Activated T-cell treated with anti-CD3 and anti-CD28 coated beads for 1 hour (primary cell): Measurements from ENCODE around the gene ARFGAP3.

Experiments
- DNase-seq: peaks from one replicate; pipeline ENCODE4 v3.0.0-alpha.2; 2020; ENCODE audit warnings: low read depth

The ARFGAP3 gene

DNA sequence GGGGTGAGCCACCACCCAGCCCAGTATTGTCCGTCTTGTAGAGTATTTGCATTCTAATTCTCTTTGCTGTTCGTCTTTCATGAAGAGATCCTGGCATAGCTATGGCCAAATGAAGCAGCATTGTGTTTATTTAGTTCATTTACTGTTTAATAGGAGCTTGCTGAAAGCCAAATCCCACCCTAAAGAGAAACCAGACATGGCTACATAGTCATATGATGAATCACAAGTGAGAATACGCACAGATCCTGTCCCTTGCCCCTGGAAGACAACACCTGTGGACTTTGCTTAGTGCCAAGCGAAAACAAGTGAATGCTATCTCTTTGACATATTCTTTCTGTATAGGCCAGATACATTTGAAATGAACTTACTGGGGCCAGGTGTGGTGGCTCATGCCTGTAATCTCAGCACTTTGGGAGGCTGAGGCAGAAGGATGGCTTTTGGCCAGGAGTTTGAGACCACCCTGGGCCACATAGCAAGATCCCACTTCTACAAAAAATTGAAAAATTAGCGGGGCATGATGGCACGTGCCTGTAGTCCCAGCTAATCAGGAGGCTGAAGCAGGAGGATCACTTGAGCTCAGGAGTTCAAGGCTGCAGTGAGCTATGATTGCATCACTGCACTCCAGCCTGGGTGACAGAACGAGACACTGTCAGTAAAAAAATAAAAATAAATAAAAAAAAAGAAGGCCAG is 5.1 kb upstream of the ARFGAP3 start:
- no peak for DNase-seq

DNA sequence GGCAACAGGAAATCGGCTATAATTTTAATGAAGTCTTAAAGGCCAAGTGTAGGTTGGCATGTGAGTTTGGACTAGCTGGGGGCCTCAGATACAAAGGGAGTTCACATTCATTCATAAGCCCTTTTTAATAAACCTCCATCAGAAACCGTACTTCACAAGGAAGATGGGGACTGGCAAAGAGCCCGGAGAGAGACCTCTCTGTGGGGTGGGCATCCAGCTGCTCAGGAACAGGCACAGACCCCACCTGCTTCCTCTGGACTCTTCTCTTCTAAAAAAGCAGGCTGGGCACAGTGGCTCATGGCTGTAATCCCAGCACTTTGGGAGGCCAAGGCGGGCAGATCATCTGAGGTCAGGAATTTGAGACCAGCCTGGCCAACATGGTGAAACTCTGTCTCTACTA is 3.9 kb upstream of the ARFGAP3 start:
- DNase-seq: no peak

DNA sequence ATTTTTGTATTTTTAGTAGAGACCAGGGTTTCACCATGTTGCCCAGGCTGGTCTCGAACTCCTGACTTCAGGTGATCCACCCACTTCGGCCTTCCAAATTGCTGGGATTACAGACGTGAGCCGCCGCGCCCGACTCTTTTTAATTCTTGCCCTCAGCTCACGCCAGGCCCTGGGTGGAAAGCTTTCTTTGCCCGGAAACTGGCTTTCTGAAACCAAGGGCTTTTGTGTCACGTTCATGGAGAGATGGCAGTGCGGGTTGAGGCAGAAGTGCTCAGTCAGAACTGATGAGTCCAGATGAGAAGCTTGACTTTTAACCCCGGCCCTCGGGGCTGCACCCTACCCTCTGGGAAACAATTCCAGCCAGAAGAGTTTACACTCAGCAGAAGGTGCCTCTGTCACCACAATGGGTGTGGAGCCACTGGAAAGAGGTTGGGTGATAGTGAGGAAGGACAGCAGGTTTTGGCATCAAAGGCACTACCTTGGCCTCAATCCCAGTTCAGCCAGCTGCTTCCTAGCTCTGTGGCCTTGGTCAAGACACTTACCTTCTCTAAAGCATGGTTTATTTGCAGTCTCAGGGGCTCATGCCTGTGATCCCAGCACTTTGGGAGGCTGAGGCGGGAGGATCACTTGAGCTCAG is 890 bp upstream of the ARFGAP3 start:
- DNase-seq: no peak

DNA sequence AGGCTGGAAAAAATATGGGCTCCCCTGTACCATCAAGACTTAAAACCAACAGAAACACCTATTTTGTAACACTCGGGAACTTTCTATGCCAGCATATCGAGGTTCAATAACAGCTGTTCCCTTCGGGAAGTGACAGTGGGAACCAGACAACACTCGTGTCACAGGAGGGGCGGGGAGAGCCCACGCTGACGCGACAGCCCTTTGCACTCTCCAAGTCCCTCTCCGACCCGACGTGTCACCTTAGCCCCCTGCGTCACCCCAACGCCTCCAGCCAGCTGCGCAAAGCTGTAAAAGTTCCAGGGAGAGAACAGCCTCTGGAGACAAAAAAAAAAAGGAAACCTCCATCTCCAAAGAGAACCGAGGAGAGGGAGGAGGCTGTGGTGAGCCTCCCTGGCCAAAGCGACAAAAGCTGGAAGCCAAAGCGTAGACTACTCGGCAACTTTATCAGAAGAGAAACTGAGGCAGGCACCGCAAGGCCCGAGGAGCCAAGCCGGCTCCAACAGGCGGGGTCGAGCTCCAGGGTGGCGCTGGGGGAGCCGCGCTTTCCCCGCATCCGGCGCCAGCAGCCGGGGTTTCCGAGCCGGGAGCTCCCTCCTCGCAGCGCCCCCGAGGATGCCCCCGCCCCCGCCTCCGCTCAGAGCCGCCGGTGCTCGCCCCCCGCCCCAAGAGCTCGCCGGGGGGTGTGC is 751 bp downstream of the ARFGAP3 start:
- DNase-seq: peak; percentile 47

DNA sequence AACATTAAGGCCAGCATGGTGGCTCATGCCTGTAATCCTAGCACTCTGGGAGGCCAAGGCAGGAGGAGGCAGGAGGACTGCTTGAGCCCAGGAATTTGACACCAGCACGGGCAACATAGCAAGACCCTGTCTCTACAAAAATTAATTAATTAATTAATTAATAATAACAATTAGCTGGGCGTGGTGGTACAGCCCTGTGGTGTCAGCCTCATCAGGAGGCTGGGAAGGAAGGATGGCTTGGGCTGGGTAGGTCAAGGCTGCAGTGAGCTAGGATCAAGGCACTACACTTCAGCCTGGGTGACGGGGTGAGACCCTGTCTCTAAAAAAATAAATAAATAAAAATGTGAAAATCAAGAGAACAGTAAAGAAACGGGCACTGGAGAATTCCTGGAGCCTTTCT is 1.4 kb downstream of the ARFGAP3 start:
- no peak for DNase-seq

DNA sequence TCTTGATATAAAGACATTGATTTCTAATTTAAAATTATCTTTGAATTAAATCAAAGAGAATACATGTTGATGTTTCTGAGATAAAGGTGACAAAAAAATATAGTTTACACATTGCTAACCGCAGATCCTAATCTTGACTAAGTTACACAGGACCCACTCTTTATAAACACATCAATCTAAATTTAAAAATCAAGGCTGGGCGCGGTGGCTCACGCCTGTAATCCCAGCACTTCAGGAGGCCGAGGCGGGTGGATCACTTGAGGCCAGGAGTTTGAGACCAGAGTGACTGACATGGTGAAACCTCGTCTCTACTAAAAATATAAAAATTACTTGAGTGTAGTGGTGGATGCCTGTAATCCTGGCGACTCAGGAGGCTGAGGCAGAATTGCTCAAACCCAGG is 1.9 kb downstream of the ARFGAP3 start:
- DNase-seq: no peak

DNA sequence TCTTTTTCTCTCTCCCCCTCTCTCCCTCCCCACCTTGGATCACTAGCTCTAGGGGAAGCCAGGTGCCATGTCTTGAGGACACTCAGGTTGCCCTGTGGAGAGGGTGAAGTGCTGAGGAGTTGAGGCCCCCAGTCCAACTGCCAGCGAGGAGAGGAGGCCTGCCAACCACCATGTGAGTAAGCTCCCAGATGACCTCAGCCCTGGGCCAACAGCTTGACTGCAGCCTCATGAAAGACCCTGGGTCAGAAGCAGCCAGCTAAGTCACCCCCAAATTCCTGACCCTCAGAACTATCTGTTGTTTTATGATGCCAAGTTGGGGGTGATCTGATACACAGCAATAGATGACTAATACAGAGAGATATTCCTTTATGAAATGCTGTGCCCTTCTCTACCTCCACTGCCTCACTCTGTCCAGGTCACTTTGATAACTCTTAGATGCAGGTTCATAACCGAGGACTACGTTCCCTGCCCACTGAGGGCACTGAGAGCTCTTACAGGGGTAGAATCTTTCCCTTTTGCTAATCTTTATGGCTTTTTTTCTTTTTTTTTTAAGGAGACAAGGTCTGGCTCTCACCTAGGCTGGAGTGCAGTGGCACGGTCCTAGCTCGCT is 8.0 kb downstream of the ARFGAP3 start:
- no peak for DNase-seq

DNA sequence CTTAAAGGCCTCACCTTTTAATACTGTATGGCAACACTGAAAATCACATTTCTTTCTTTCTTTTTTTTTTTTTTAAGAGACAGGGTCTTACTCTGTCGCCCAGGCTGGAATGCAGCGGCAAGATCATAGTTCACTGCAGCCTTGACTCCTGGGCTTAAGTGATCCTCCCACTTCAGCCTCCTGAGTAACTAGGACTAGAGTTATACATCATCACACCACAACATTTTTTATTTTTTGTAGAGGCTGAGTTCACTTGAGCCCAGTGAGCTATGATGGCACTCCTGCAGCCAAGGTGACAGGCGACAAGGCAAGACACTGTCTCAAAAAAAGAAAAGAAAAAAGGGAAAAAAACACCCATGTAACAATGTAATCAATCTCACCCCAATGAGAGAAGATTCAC is 10.0 kb downstream of the ARFGAP3 start:
- no peak for DNase-seq

DNA sequence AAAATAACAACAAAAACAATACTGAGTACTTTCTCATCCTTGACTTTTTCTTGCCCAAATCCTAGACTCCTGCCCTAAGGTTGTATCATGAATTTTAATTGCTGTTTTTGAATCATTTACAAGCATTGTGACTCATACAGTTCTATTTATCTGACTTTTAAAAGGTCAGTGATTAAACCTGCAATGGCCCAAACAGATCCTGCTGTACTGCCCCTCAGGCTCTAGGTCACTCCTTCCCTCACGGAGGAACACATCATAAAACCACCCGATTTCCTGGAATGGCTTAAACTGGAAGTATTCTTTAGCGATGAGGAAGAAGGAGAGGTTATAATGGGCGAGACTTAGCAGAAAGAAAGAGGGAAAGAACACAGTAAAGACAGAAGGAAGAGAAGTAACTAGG is 12.3 kb downstream of the ARFGAP3 start:
- no peak for DNase-seq

DNA sequence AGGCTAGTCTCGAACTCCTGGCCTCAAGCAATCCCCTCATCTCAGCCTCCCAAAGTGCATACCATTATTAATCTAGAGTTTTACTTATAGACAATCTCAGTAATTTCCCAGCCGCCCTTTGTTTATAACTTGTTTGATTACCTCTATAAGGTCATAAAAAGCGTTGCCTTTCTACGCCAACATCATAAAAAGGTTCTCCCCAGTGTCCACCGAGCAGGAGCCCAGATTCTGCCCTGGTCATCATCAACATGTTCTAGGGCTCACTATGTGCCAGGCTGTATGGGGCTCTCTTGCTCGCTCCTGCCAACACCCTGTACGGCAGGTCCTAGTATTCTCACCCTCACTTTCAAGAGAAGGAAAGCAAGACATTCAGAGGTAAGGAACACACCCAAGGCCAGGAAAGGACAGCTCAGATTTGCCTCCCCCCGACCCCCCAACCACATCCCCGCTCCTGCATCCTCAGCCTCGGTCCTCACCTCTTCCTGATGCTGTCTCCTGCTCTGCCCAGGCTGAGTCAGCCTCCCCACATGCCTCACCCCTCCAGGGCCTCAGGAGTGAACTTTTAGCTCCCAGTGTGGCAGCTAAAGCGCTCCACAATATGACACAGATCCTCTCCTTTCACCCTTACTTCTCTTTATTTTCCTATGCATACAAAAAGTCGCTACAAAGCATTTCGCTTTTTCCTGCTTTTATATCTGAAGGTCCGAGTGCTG is 14.3 kb downstream of the ARFGAP3 start:
- DNase-seq: no peak

DNA sequence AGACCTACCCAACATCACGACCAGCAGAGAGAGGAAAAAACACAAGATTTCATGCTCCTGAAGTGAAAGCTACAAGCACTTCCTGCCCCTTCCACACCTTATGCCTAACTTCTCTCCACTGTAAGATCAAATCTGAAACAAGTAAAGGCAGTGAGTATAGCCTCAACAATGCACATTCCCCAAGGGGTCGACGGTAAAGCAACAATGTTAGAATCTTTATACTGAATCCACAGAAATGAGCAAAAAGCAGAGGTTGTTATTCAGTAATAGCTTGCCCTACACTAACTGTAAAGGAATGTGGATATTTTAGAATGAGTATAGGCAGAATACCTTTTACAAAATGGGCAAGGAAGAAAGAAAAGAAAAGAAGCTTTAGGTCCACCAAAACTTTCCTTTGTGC is 15.6 kb downstream of the ARFGAP3 start:
- no peak for DNase-seq

DNA sequence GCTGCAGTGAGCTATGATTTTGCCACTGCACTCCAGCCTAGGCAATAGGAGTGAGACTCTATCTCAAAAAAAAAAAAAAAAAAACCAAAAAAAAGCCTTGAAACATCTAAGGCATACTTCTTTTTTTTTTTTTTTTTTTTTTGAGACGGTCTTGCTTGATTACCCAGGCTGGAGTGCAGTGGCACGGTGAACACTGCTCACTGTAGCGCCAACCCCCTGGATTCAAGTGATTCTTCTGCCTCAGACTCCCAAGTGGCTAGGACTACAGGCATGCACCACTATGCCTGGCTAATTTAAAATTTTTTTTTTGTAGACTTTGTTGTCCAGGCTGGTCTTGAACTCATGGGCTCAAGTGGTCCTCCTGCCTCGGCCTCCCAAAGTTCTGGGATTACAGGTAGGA is 19.5 kb downstream of the ARFGAP3 start:
- DNase-seq: no peak

DNA sequence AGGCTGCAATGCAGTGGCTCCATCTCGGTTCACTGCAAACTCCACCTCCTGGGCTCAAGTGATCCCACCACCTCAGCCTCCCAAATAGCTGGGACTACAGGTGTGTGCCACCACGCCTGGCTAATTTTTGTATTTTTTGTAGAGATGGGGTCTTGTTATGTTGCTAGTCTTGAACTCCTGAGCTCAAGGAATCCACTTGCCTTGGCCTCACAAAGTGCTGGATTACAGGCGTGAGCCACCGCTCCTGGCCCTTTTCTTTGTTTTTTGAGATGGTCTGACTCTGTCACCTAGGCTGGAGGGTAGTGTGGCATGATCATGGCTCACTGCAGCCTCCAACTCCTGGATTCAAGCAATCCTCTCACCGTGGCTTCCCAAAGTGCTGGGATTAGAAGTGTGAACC is 21.0 kb downstream of the ARFGAP3 start:
- DNase-seq: no peak

DNA sequence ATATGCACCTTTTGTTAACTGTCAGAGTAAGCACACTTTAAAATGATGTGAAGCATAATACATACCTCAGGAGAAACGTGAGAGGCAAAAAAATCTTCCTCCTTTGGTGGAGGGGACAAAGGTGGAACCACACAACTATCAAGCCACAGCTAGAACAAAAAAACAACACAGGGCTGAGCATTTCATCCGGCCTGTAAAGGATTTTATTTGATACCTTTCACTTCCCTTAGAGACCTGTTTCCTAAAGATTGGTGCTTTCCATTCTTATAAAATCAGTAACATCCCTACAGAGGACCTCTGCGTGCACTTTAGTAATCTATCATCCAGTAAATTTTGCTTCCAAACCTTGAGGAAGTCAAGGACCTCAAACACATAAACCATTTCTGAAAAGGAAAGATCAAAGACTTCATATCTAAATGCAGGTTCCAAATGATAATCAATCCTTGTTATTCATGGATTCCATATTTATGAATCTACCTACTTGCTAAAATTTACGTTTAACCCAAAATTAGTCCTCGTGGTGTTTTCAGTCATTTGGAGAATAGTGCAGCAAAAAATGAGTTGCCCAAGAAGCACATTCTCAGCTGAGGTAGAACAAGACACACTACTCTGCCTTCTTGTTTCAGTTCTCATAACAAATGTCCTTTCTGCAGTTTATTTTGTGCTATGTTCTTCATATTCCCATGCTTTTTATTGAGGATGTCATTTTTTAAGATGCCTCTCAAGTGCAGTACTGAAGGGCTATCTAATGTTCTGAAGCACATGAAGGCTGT is 22.7 kb downstream of the ARFGAP3 start:
- no peak for DNase-seq

DNA sequence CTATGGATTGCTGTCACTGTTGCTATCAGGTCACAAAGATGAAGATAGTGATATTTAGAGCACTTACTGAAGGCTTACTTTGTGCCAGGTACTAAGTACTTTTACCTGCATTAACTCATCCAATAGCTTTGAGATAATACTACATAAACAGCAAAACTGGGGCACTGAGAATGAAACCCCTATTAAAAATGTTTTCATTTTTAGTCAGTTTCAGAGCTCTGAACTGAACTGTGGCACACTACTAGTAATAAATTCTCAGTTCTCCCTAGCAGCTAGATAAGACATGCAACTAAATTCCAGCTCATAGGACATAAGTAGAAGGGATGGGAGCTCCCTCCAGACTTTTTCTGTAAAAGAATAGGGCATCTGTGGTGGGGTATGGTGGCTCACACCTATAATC is 24.0 kb downstream of the ARFGAP3 start:
- DNase-seq: no peak

DNA sequence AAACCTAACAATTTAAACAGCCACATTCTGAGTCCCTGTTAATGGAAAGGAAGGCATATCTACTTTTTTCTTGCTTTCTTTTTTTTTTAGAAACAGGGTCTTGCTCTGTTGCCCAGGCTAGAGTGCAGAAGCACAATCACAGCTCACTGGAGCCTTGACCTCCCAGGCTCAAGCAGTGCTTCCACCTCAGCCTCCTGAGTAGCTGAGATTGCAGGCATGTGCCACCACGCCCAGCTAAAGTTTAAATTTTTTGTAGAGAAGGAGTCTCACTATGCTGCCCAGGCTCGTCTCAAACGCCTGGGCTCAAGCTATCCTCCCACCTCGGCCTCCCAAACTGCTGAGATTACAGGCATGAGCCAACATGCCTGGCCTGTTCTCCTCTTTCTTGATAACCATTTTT is 25.4 kb downstream of the ARFGAP3 start:
- DNase-seq: no peak

DNA sequence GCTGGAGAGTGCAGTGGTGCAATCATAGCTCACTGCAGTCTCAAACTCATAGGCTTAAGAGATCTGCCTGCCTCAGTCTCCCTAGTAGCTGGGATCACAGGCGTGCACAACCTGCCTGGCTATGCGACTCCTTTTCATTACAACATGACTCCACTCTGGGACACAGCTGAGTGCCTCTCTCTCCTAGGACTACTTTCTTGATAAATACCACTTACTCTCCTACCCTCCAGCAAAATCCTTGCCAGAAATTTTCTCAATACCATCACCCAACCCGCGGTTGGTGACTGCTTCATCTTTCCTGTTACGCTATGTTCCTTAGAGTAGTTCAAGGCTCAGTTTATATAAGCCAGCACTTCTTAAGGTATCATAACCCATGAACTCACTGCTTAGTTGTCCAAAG is 26.9 kb downstream of the ARFGAP3 start:
- DNase-seq: no peak

DNA sequence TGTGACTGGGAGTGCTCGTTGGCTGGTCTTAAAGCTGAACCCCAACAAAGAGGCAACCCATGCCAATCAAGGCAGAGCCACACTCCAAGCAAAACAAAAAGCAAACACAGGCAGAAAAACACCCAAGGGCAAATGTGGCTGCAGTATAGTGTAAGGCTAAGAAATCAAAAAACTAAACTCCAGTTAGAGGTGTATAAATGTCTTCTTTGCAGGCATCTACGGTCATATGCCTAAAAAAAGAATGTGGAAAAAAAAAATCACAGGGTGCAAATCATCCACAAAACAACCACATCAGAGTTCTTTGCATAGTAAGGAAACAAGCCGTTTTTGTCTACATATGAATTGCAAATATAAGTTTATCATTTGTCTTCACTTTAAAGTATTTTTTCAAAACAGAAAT is 27.8 kb downstream of the ARFGAP3 start:
- no peak for DNase-seq

DNA sequence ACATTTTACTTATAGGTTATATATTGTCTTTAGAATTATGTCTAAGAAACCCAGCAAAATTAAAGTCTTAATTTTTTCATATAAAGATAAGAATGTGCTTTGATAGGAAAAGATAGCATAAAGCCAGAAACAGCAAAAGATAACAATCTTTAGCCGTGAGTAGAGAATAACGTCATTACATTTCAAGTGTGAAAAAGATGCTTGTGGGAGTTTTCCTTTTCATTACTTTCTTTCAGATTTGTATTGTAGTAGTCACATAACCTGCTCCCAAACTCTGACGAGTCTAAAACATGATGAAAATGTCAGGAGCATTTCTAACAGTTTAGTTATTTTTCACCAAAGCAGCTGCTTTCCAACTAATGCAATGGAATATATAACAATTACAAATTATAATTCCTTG is 31.3 kb downstream of the ARFGAP3 start:
- no peak for DNase-seq

DNA sequence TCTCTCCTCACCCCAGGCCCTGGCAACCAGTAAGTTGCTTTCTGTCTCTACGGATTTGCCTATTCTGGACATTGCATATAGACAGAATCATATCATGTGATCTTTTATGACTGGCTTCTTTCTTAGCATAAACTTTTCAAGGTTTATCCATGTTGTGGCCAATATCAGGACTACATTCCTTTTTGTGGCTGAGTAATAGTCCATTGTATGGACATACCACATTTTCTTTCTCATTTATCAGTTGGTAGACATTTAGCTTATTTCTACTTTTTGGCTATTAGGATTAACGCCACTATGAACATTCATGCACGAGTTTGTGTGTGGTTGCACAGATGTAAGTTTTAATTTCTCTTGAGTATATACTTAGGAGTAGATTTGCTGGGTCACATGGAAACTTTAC is 35.7 kb downstream of the ARFGAP3 start:
- DNase-seq: no peak

DNA sequence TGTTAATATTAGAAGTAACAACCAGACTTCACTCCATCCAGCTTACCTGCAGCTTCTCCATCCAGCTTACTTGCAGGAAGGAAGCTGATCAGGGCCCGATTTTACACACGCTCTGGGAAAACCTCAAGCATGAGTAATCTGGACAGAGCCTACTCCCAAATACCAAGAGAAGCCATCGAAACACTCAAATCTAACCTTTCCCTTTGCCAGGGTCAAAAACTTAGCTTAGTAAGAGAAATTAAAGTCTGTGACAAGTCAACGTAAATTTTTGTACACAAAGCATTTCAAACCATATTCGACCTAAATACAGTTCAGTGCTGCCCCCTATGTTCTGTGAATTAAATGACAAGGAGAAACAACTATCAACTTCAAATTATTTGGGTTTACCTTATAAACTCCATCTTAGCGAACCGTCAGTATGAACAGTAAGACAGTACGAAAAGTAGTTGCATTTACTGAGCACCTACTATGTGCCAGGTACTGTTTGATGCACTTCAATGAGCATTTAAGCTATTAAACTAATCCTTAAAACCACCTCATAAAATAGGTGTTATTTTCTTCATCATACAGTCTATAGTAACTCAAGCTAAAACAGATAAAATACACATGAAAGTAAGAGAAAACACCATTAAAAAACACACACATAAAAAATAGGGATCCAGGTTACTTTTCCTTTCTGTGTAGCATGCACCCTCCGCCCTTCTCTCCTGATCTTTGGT is 36.9 kb downstream of the ARFGAP3 start:
- no peak for DNase-seq
